ENCODE data around the gene GHDC. TPM values are rescaled to one million over a fixed set of nuclear protein-coding genes. Genes with fewer than 3 reads are reported as not detected.

GHDC gene
- total and polyA plus RNA-seq, 2 of the 13 experiments (the other 11 are each of a cell fraction or from before 2014, with no cell fraction given), result 15.4 to 22.5 TPM

GRCh38 chr17:42180411-42180921 lies 13.8 kb downstream of the GHDC start:
- 6% methylated on average over 28 of the region's 33 CpGs for WGBS (ENCODE audit: low lambda C conversion rate)
- no TSS peak for BruUV-seq (replicated peaks)
- H3K4me3 ChIP-seq (replicated peaks in 1 of 3; ENCODE audit: insufficient read depth in 1 of 3, low read depth in 2 of 3, low read length in 3 of 3), result peak overlapping the region; percentile 45 to 66 (median 47); a peak in 4 of 6 replicates
- H2AFZ ChIP-seq (ENCODE audit: low read length), result no peak overlapping the region
- POLR2A ChIA-PET, result interaction anchor here (1.1 to 3.6 kb wide), 5 partner anchors 8 to 68 kb away, joined by 4 to 19 read pairs (median 6); partner anchors contain the start of gene GHDC
- peaks cover 0 to 18% of the 10 kb centered on the region in 2 experiments; a peak in 4 of 5 replicates for H3K27me3 ChIP-seq (ENCODE audit: control insufficient read depth in 1 of 2, insufficient read depth in 2 of 2, low read length in 2 of 2)
- H3K9me3 ChIP-seq (ENCODE audit: low read length), result no peaks in the 10 kb centered on the region
- no peak for FAIRE-seq
- in situ Hi-C loops (cut with HindIII; ENCODE audit: extremely low pct_ligation_motif_present, low pct_unique_long_range_greater_than_20kb) (no loop called here), intact Hi-C loops (cut with micrococcal nuclease; ENCODE audit: unreplicated experiment) (loop anchor here (10.0 kb wide), 1 partner anchor 64 kb away; no protein-coding TSS in a partner anchor)
- peaks cover 60% of the 10 kb centered on the region for H3K4me1 ChIP-seq (ENCODE audit: insufficient read depth, low read length)
- H3K27ac ChIP-seq (ENCODE audit: extremely low read length, insufficient read depth, low read length), result no peak overlapping the region
- no peaks in the 10 kb centered on the region for H3K36me3 ChIP-seq (replicated peaks in 1 of 2; ENCODE audit: control insufficient read depth in 1 of 2, insufficient read depth in 2 of 2, low read length in 2 of 2)
- CTCF ChIA-PET (ENCODE audit: low intra/inter-chr PET ratio, low total read pairs), result interaction anchor here (0.8 kb wide), 1 partner anchor 62 kb away, joined by 3 read pairs; no protein-coding TSS in a partner anchor
- peaks cover 5% of the 10 kb centered on the region for H4K20me1 ChIP-seq (ENCODE audit: insufficient read depth, low read length)
- H3K79me2 ChIP-seq (ENCODE audit: insufficient read depth, low read length), result no peaks in the 10 kb centered on the region
- ATAC-seq, result 0 out of 3 replicates have a peak, but pooled peaks have one; percentile 3
- H3K4me2 ChIP-seq (ENCODE audit: low read depth, low read length), result peak overlapping the region; percentile 70
- no peak for DNase-seq (ENCODE audit: low spot score)
- no peak overlapping the region for H3K9ac ChIP-seq (ENCODE audit: insufficient read depth, low read depth, low read length)
- TF ChIP-seq ZNF589 (CRISPR knock-in tag; conservative IDR thresholded peaks at IDR 0.05) (no peak), ZNF891 (CRISPR knock-in tag; IDR thresholded peaks at IDR 0.05) (no peak), ZNF724P (CRISPR knock-in tag; IDR thresholded peaks at IDR 0.05; ENCODE audit: borderline replicate concordance) (peak; percentile 42; the same call in 1 of the 2 replicates), MYNN (CRISPR knock-in tag; IDR thresholded peaks at IDR 0.05; ENCODE audit: low read depth) (no peak), ISX (CRISPR knock-in tag; conservative IDR thresholded peaks at IDR 0.05) (0 out of 2 replicates have a peak, but pooled peaks have one; percentile 4), TP53 (CRISPR knock-in tag; conservative IDR thresholded peaks at IDR 0.05) (no peak), ZNF674 (CRISPR knock-in tag; IDR thresholded peaks at IDR 0.05; ENCODE audit: low read depth) (no peak), ZBTB39 (CRISPR knock-in tag; IDR thresholded peaks at IDR 0.05) (0 out of 2 replicates have a peak, but pooled peaks have one; percentile 10), ZNF564 (CRISPR knock-in tag; IDR thresholded peaks at IDR 0.05) (0 out of 2 replicates have a peak, but pooled peaks have one; percentile 50), ELF4 (CRISPR knock-in tag; IDR thresholded peaks at IDR 0.05; ENCODE audit: borderline replicate concordance) (0 out of 2 replicates have a peak, but pooled peaks have one; percentile 16), NFAT5 (CRISPR knock-in tag; IDR thresholded peaks at IDR 0.05) (0 out of 2 replicates have a peak, but pooled peaks have one; percentile 1), NFE2 (CRISPR knock-in tag; IDR thresholded peaks at IDR 0.05) (no peak)
